SK-N-SH (cell line): Measurements from ENCODE around the gene ADIRF. TPM values are rescaled to one million over a fixed set of nuclear protein-coding genes. Genes with fewer than 3 reads are reported as not detected.

Experiments
- CTCF ChIA-PET: fragments of 300-600, 350-600 bp; formaldehyde crosslinking; extraction: SDS; loops from one replicate; lab custom pipeline; 2021; lab: Yijun Ruan, JAX
- POLR2A ChIA-PET: fragments of 350-600 bp; sonication (Branson Sonifier 250); formaldehyde crosslinking; extraction: SDS; loops from one replicate; lab custom pipeline; 2020; ENCODE audit warnings: antibody characterized with exemption, inconsistent platforms; lab: Yijun Ruan, JAX
- DNase-seq: peaks from one replicate; pipeline ENCODE4 v3.0.0; 2012
- H2AFZ ChIP-seq: fragments of 200-600 bp; sonication (generic); 2 replicates; pipeline ENCODE4 v1.8.1; 2016; ENCODE audit warnings: antibody characterized with exemption, mild to moderate bottlenecking, low read depth
- H3F3A ChIP-seq: fragments of 200-600 bp; sonication (generic); replicated peaks from 2 replicates; pipeline ENCODE3; 2016; ENCODE audit warnings: antibody characterized with exemption, mild to moderate bottlenecking; ENCODE audit not compliant: insufficient read depth
- H3K27ac ChIP-seq, 2 experiments: fragments of 200-500 bp in 1 of 2; fragments of 200-600 bp in 1 of 2; sonication (Bioruptor generic) in 1 of 2; sonication (generic), shearing (Covaris generic) in 1 of 2; 2 replicates each; pipeline versions ENCODE4 v1.5.1 to v1.6.1; 2014 to 2016; ENCODE audit warnings: low read depth in 2 of 2, inconsistent platforms in 1 of 2, low read length in 1 of 2, mild to moderate bottlenecking in 1 of 2, mixed read lengths in 1 of 2
- H3K27me3 ChIP-seq: fragments of 200-600 bp; sonication (generic), shearing (Covaris generic); 2 replicates; pipeline ENCODE4 v1.6.1; 2016; ENCODE audit warnings: mixed run types; ENCODE audit not compliant: insufficient read depth
- H3K36me3 ChIP-seq, 2 experiments: fragments of 200-500 bp in 1 of 2; fragments of 200-600 bp in 1 of 2; sonication (Bioruptor generic) in 1 of 2; sonication (generic) in 1 of 2; replicated peaks in 1 of 2; 2 replicates each; pipeline versions ENCODE3 to v1.5.1; 2014 to 2016; ENCODE audit warnings: low read length in 1 of 2, mild to moderate bottlenecking in 1 of 2; ENCODE audit not compliant: insufficient read depth in 2 of 2, control insufficient read depth in 1 of 2
- H3K4me1 ChIP-seq, 2 experiments: fragments of 200-500 bp in 1 of 2; fragments of 200-600 bp in 1 of 2; sonication (Bioruptor generic) in 1 of 2; sonication (generic), shearing (Covaris generic) in 1 of 2; 2 replicates each; pipeline versions ENCODE4 v1.5.1 to v1.6.1; 2014 to 2016; ENCODE audit warnings: low read depth in 1 of 2, low read length in 1 of 2, mixed run types in 1 of 2; ENCODE audit not compliant: insufficient read depth in 2 of 2, control insufficient read depth in 1 of 2
- H3K4me2 ChIP-seq: fragments of 200-600 bp; sonication (generic), shearing (Covaris generic); 2 replicates; pipeline ENCODE4 v1.6.1; 2017; ENCODE audit warnings: mixed run types
- H3K4me3 ChIP-seq, 2 experiments: fragments of 200-500 bp in 1 of 2; fragments of 200-600 bp in 1 of 2; sonication (Bioruptor generic) in 1 of 2; sonication (generic), shearing (Covaris generic) in 1 of 2; 2 replicates each; pipeline versions ENCODE4 v1.5.1 to v1.8.1; 2014 to 2016; ENCODE audit warnings: low read depth in 2 of 2, inconsistent platforms in 1 of 2, low read length in 1 of 2, mild to moderate bottlenecking in 1 of 2, mixed read lengths in 1 of 2, moderate library complexity in 1 of 2
- H3K79me2 ChIP-seq: fragments of 200-600 bp; sonication (generic); 2 replicates; pipeline ENCODE4 v1.8.1; 2017; ENCODE audit warnings: mild to moderate bottlenecking; ENCODE audit not compliant: insufficient read depth
- H3K9ac ChIP-seq: fragments of 200-600 bp; sonication (generic); 2 replicates; pipeline ENCODE4 v1.6.1; 2017; ENCODE audit warnings: mixed run types
- H3K9me2 ChIP-seq: fragments of 200-600 bp; sonication (generic); 2 replicates; pipeline ENCODE4 v1.6.1; 2017; ENCODE audit warnings: mixed run types
- H3K9me3 ChIP-seq: fragments of 200-600 bp; sonication (generic); 2 replicates; pipeline ENCODE4 v1.6.1; 2017; ENCODE audit warnings: mixed run types, mild to moderate bottlenecking, moderate library complexity
- H4K20me1 ChIP-seq: fragments of 200-600 bp; sonication (generic); 2 replicates; pipeline ENCODE4 v1.6.1; 2017; ENCODE audit warnings: mild to moderate bottlenecking, mixed run types; ENCODE audit not compliant: insufficient read depth
- CHD2 ChIP-seq: fragments of 150-350 bp; IDR thresholded peaks from 2 replicates; pipeline ENCODE4 v1.6.1; 2018; ENCODE audit warnings: low read length; ENCODE audit not compliant: partially characterized antibody
- EP300 ChIP-seq, 2 experiments: IDR thresholded peaks; 2 replicates each; pipeline versions ENCODE4 v1.4.0 to v1.6.1; 2012; ENCODE audit warnings: borderline replicate concordance in 1 of 2, low read depth in 1 of 2, low read length in 1 of 2
- GABPA ChIP-seq: IDR thresholded peaks from 2 replicates; pipeline ENCODE4 v1.4.0; 2012; ENCODE audit warnings: low read depth, mild to moderate bottlenecking
- GATA2 ChIP-seq: sonication (generic); formaldehyde crosslinking; IDR thresholded peaks from 2 replicates; pipeline ENCODE4 v1.5.0; 2020; ENCODE audit warnings: mild to moderate bottlenecking, missing genetic modification reagents
- MXI1 ChIP-seq: IDR thresholded peaks from 2 replicates; pipeline ENCODE4 v1.6.1; 2012; ENCODE audit warnings: mild to moderate bottlenecking, low read depth, low read length, improper control_type of control experiment
- NFIC ChIP-seq: IDR thresholded peaks from 2 replicates; pipeline ENCODE4 v1.4.0; 2012; ENCODE audit warnings: borderline replicate concordance
- RAD21 ChIP-seq: IDR thresholded peaks from 2 replicates; pipeline ENCODE4 v1.6.1; 2012; ENCODE audit warnings: mild to moderate bottlenecking, low read length
- SIN3A ChIP-seq: IDR thresholded peaks from 2 replicates; pipeline ENCODE4 v1.6.1; 2012; ENCODE audit warnings: low read depth, mild to moderate bottlenecking, low read length, moderate library complexity, borderline replicate concordance
- YY1 ChIP-seq: IDR thresholded peaks from 2 replicates; pipeline ENCODE4 v1.4.0; 2012; ENCODE audit warnings: low read depth, mild to moderate bottlenecking
- WGBS: methylation state at CpG from one replicate; pipeline ENCODE4 v1.1.6; 2017; ENCODE audit warnings: low lambda C conversion rate; 5-methylcytosine and 5-hydroxymethylcytosine counted together
- polyA plus RNA-seq, 3 experiments: library from polyadenylated mRNA; depleted of rRNA; stranded (reverse); fragments of >200 nt; gene quantifications; 2 replicates each; pipeline ENCODE4 v1.2.3, GENCODE V29; 2012
- TF ChIP-seq, protein P1 (sequence below): IDR thresholded peaks from 2 replicates; pipeline ENCODE4 v1.6.1; 2012; ENCODE audit warnings: mild to moderate bottlenecking, low read depth, low read length, moderate library complexity
- TF ChIP-seq, protein P2 (sequence below): fragments of 150-350 bp; IDR thresholded peaks from 2 replicates; pipeline ENCODE4 v1.6.1; 2016; ENCODE audit warnings: mild to moderate bottlenecking, low read depth, low read length
- TF ChIP-seq, protein P3 (sequence below): fragments of 200-600 bp; sonication (generic); IDR thresholded peaks from 2 replicates; pipeline ENCODE4 v1.6.1; 2017; ENCODE audit warnings: antibody characterized with exemption, mild to moderate bottlenecking, moderate library complexity
- TF ChIP-seq, protein P4 (sequence below): IDR thresholded peaks from 2 replicates; pipeline ENCODE4; 2012

Gene ADIRF
- polyA plus RNA-seq, 1 of the 3 experiments (the other 2 are of a cell fraction): not detected

DNA sequence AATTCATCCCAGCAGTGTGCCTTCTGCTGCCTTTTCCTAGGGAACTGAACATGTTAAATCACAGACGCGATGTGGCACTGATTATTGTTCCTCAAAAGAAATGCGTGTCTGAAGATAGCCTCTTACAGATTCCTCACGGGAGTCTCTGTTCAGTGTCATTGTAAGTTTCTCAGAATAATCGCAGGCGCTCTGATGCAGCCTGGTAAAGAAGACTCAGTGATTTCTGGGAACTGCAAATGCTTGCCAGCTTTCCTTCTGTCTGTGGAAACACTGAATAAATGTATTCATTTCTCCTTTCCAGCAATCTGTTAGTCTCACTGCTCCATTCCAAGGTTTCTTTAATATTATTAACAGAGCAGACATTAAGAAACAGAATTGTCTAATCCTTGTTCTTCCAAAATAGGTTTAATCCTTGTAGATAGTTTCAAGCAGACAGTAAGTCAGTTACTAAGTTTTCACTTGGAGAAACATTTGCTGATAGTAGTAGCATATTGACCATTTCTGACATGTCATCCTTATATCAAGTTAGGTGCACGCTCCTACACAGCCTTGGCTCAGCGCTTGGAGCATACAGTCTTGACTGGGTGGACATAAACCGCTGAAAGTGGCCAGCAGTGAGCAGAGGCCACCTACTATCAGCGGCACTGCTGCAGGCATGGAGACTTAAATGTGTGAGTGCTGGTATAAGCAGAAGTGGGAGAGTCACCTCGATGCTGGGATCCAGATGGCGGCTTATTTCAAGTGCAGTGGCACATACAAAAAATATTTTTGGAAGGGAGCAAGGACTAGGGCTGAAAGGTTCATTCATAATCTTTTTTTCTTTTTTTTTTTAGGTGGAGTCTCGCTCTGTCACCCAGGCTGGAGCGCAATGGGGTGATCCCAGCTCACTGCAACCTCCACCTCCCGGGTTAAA is 38.6 kb upstream of the ADIRF start:
- TF ChIP-seq MXI1 (no peak), GABPA (no peak), EP300 (IDR thresholded peaks at IDR 0.05; ENCODE audit: borderline replicate concordance in 1 of 2, low read depth in 1 of 2, low read length in 1 of 2) (no peak), NFIC (no peak)
- TF ChIP-seq, protein P1, sequence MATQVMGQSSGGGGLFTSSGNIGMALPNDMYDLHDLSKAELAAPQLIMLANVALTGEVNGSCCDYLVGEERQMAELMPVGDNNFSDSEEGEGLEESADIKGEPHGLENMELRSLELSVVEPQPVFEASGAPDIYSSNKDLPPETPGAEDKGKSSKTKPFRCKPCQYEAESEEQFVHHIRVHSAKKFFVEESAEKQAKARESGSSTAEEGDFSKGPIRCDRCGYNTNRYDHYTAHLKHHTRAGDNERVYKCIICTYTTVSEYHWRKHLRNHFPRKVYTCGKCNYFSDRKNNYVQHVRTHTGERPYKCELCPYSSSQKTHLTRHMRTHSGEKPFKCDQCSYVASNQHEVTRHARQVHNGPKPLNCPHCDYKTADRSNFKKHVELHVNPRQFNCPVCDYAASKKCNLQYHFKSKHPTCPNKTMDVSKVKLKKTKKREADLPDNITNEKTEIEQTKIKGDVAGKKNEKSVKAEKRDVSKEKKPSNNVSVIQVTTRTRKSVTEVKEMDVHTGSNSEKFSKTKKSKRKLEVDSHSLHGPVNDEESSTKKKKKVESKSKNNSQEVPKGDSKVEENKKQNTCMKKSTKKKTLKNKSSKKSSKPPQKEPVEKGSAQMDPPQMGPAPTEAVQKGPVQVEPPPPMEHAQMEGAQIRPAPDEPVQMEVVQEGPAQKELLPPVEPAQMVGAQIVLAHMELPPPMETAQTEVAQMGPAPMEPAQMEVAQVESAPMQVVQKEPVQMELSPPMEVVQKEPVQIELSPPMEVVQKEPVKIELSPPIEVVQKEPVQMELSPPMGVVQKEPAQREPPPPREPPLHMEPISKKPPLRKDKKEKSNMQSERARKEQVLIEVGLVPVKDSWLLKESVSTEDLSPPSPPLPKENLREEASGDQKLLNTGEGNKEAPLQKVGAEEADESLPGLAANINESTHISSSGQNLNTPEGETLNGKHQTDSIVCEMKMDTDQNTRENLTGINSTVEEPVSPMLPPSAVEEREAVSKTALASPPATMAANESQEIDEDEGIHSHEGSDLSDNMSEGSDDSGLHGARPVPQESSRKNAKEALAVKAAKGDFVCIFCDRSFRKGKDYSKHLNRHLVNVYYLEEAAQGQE: no peak
- Histone ChIP-seq H2AFZ (no peak overlapping the region), H4K20me1 (no peaks in the 10 kb centered on the region), H3K27ac (no peak overlapping the region), H3K36me3 (peaks cover 24 to 42% of the 10 kb centered on the region in 2 experiments), H3K27me3 (no peaks in the 10 kb centered on the region), H3K9me2 (no peaks in the 10 kb centered on the region), H3K4me1 (no peaks in the 10 kb centered on the region), H3K9ac (no peak overlapping the region), H3K9me3 (no peaks in the 10 kb centered on the region), H3F3A (no peaks in the 10 kb centered on the region), H3K4me3 (no peak overlapping the region), H3K79me2 (no peaks in the 10 kb centered on the region; the same call in 1 of the 2 replicates), H3K4me2 (no peak overlapping the region)
- CTCF ChIA-PET: interaction anchor here (0.7 to 1.0 kb wide), 2 partner anchors 9 to 16 kb away, joined by 4 read pairs; no protein-coding TSS in a partner anchor
- no peak for DNase-seq
- POLR2A ChIA-PET: no interaction called here
- WGBS: 93% methylated on average over 15 of the region's 15 CpGs

DNA sequence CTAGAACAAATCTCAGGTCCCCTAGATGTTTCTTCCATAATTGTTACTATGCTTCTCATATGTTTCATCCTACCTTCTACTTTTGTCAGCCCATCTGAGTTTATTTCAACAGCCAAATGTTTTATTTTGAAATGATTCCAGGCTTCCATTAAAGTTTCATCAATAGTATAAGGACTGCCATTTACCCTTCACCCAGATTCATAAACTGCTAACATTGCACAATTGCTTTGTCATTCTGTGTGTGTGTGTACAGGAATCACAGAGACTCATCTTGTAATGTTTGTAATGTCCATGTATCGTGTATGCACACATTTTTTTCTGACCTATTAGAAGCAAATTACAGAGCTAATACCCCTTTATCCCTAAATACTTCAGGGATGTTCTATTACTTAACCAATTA is 36.4 kb upstream of the ADIRF start:
- H3F3A ChIP-seq: peaks cover 2% of the 10 kb centered on the region
- no peak for DNase-seq
- no peaks in the 10 kb centered on the region for H3K27me3 ChIP-seq
- POLR2A ChIA-PET: no interaction called here
- H3K9ac ChIP-seq: no peak overlapping the region
- H3K9me2 ChIP-seq: no peaks in the 10 kb centered on the region
- no peaks in the 10 kb centered on the region for H3K79me2 ChIP-seq
- H3K9me3 ChIP-seq: no peaks in the 10 kb centered on the region
- H3K27ac ChIP-seq: no peak overlapping the region
- peaks cover 19 to 29% of the 10 kb centered on the region in 2 experiments for H3K36me3 ChIP-seq
- 93% methylated on average over 1 of the region's 1 CpG for WGBS
- no peaks in the 10 kb centered on the region for H3K4me1 ChIP-seq
- CTCF ChIA-PET: interaction anchor here (1.0 to 1.6 kb wide), 5 partner anchors 8 to 29 kb away, joined by 3 to 4 read pairs (median 4); no protein-coding TSS in a partner anchor
- H2AFZ ChIP-seq: no peak overlapping the region
- H3K4me2 ChIP-seq: no peak overlapping the region
- no peaks in the 10 kb centered on the region for H4K20me1 ChIP-seq
- H3K4me3 ChIP-seq: no peak overlapping the region
- TF ChIP-seq, protein P2, sequence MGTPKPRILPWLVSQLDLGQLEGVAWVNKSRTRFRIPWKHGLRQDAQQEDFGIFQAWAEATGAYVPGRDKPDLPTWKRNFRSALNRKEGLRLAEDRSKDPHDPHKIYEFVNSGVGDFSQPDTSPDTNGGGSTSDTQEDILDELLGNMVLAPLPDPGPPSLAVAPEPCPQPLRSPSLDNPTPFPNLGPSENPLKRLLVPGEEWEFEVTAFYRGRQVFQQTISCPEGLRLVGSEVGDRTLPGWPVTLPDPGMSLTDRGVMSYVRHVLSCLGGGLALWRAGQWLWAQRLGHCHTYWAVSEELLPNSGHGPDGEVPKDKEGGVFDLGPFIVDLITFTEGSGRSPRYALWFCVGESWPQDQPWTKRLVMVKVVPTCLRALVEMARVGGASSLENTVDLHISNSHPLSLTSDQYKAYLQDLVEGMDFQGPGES: no peak
- no peak for TF ChIP-seq GATA2
- TF ChIP-seq, protein P1: no peak
- TF ChIP-seq, protein P3, sequence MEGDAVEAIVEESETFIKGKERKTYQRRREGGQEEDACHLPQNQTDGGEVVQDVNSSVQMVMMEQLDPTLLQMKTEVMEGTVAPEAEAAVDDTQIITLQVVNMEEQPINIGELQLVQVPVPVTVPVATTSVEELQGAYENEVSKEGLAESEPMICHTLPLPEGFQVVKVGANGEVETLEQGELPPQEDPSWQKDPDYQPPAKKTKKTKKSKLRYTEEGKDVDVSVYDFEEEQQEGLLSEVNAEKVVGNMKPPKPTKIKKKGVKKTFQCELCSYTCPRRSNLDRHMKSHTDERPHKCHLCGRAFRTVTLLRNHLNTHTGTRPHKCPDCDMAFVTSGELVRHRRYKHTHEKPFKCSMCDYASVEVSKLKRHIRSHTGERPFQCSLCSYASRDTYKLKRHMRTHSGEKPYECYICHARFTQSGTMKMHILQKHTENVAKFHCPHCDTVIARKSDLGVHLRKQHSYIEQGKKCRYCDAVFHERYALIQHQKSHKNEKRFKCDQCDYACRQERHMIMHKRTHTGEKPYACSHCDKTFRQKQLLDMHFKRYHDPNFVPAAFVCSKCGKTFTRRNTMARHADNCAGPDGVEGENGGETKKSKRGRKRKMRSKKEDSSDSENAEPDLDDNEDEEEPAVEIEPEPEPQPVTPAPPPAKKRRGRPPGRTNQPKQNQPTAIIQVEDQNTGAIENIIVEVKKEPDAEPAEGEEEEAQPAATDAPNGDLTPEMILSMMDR: no peak
- no peak for TF ChIP-seq CHD2
- TF ChIP-seq, protein P4, sequence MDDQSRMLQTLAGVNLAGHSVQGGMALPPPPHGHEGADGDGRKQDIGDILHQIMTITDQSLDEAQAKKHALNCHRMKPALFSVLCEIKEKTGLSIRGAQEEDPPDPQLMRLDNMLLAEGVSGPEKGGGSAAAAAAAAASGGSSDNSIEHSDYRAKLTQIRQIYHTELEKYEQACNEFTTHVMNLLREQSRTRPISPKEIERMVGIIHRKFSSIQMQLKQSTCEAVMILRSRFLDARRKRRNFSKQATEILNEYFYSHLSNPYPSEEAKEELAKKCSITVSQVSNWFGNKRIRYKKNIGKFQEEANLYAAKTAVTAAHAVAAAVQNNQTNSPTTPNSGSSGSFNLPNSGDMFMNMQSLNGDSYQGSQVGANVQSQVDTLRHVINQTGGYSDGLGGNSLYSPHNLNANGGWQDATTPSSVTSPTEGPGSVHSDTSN: no peak
- no peak for TF ChIP-seq SIN3A
- TF ChIP-seq RAD21: no peak
- no peak for TF ChIP-seq YY1
